Measurements from ENCODE around the gene PFKFB1. TPM values are rescaled to one million over a fixed set of nuclear protein-coding genes. Genes with fewer than 3 reads are reported as not detected.

Gene PFKFB1
- 0.13 and 0.26 TPM in 2 replicates for total RNA-seq

DNA sequence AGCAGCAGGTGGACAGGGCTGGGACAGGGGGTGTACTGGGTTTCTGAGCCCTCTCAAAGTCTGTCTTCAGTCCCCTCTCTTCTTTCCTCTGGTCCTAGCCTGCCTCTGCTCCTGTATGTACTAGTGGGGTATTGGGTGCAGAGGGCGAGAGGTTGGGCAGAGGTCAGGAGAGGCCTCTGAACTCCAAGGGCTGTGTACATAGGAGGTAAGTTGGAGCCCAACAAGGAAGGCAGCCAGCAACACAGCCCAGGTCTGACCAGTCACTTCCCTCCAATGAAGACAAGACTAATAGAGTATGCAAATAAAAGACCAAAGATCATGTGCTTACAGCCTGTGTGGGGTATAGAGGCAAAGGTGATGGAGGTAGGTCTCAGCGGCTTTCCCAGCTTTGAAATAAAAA is at the start of gene PFKFB1:
Gene PFKFB1 (minus strand): TSS at position 90 of the 400 bp plus-strand sequence. CDS start 181 bp downstream, outside the sequence.
- no peak within 1 kb of the TSS for H3K4me3 ChIP-seq (ENCODE audit: low read depth, low read length)
- H3K27me3 ChIP-seq (ENCODE audit: control insufficient read depth, insufficient read depth, low read length) = no peaks in the 10 kb centered on the region
- DNase-seq (ENCODE audit: low read depth) (no peak), FAIRE-seq (no peak)
- no peak for TF ChIP-seq CTCF (IDR thresholded peaks at IDR 0.05; ENCODE audit: insufficient read depth, low read length, severe bottlenecking)
- H3K36me3 ChIP-seq (ENCODE audit: control insufficient read depth, insufficient read depth, low read length) = no peaks in the 10 kb centered on the region

GRCh38 chrX:55041514-55041913 is 47.5 kb upstream of the PFKFB1 start:
- no peaks in the 10 kb centered on the region for H3K36me3 ChIP-seq (ENCODE audit: control insufficient read depth, insufficient read depth, low read length)
- no peaks in the 10 kb centered on the region for H3K27me3 ChIP-seq (ENCODE audit: control insufficient read depth, insufficient read depth, low read length)
- no peak overlapping the region for H3K4me3 ChIP-seq (ENCODE audit: low read depth, low read length)
- no peak for FAIRE-seq
- no peak for DNase-seq (ENCODE audit: low read depth)
- no peak for TF ChIP-seq CTCF (IDR thresholded peaks at IDR 0.05; ENCODE audit: insufficient read depth, low read length, severe bottlenecking)

- TF ChIP-seq CTCF (IDR thresholded peaks at IDR 0.05; ENCODE audit: insufficient read depth, low read length, severe bottlenecking) = no peak
- no peaks in the 10 kb centered on the region for H3K27me3 ChIP-seq (ENCODE audit: control insufficient read depth, insufficient read depth, low read length)
- H3K36me3 ChIP-seq (ENCODE audit: control insufficient read depth, insufficient read depth, low read length) = no peaks in the 10 kb centered on the region
- peak; percentile 7 for DNase-seq (ENCODE audit: low read depth)
- FAIRE-seq = no peak
- no peak overlapping the region for H3K4me3 ChIP-seq (ENCODE audit: low read depth, low read length)
Observed at GRCh38 chrX:55039471-55039870, 45.5 kb upstream of the PFKFB1 start.

DNA sequence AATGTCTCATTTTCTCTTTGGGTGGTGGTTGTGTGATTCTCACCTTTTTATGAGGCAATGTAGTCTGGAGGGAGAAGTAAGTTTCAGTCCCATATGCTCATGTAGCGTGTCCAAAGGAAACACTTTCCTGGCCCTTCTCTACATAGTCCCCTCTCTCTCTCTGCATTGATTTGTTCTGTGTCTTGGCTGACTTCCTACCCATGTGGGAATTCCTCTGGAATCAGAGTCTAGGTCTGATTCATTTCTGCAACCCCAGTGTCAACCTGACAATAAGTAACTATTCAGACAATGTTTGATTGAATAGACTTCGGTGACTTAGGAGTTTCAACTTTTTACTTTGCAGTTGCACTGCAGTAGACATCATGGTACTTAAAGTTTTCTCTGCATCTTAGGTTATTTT is 39.4 kb upstream of the PFKFB1 start:
- Histone ChIP-seq H3K36me3 (ENCODE audit: control insufficient read depth, insufficient read depth, low read length) (no peaks in the 10 kb centered on the region), H3K27me3 (ENCODE audit: control insufficient read depth, insufficient read depth, low read length) (no peaks in the 10 kb centered on the region), H3K4me3 (ENCODE audit: low read depth, low read length) (no peak overlapping the region)
- TF ChIP-seq CTCF (IDR thresholded peaks at IDR 0.05; ENCODE audit: insufficient read depth, low read length, severe bottlenecking) = no peak
- FAIRE-seq (no peak), DNase-seq (ENCODE audit: low read depth) (no peak)

GRCh38 chrX:55030271-55031205 is 36.5 kb upstream of the PFKFB1 start, which contains the start of gene ALAS2:
Gene ALAS2, minus strand, starts transcription at chrX:55030977. Its CDS starts 4,977 bp downstream, at chrX:55026000.
- no peak for DNase-seq (ENCODE audit: low read depth)
- Histone ChIP-seq H3K4me3 (ENCODE audit: low read depth, low read length) (no peak within 1 kb of the TSS), H3K27me3 (ENCODE audit: control insufficient read depth, insufficient read depth, low read length) (no peaks in the 10 kb centered on the region), H3K36me3 (ENCODE audit: control insufficient read depth, insufficient read depth, low read length) (no peaks in the 10 kb centered on the region)
- FAIRE-seq = no peak
- no peak for TF ChIP-seq CTCF (IDR thresholded peaks at IDR 0.05; ENCODE audit: insufficient read depth, low read length, severe bottlenecking)

Measured in bronchial epithelial cell (primary cell).